Left ventricle myocardium inferior (tissue), 1 donor: ENCODE data around the gene KRTAP10-9. TPM values are rescaled to one million over a fixed set of nuclear protein-coding genes. Genes with fewer than 3 reads are reported as not detected.
"Not testable (repeated sequence)": the region's sequence is repeated elsewhere in the genome, so short reads cannot be mapped to it uniquely, and the experiment has no call there.

Experiments
- DNase-seq: peaks from one replicate; pipeline ENCODE4 v3.0.0-alpha.2; 2020
- H3K27ac ChIP-seq: fragments of 200-600 bp; replicated peaks from 2 replicates; pipeline ENCODE4 v1.8.0; 2021
- H3K27me3 ChIP-seq: fragments of 200-600 bp; 2 replicates; pipeline ENCODE4 v1.8.0; 2021; ENCODE audit warnings: low read depth
- H3K36me3 ChIP-seq: fragments of 200-600 bp; 2 replicates; pipeline ENCODE4 v1.8.0; 2021
- H3K4me1 ChIP-seq: fragments of 200-600 bp; 2 replicates; pipeline ENCODE4 v1.8.0; 2021
- H3K4me3 ChIP-seq: fragments of 200-600 bp; 2 replicates; pipeline ENCODE4 v1.8.0; 2021; ENCODE audit warnings: mild to moderate bottlenecking, moderate library complexity
- H3K9me3 ChIP-seq: fragments of 200-600 bp; replicated peaks from 2 replicates; pipeline ENCODE4 v1.8.0; 2021
- intact Hi-C: fragments of 100-400 bp; cut with micrococcal nuclease; formaldehyde crosslinking; loops from one replicate; pipeline ENCODE4 v1.11.0; 2022
- total RNA-seq: library from RNA; stranded (reverse); fragmentation: NEBNext Ultra II Directional; extraction: Animal tissue kit (Norgen Biotek cat#: 25700); gene quantifications from one replicate; pipeline ENCODE4 v1.2.1, GENCODE V29; 2021
- TF ChIP-seq, protein P1 (sequence below): fragments of 200-600 bp; IDR thresholded peaks from 2 replicates; pipeline ENCODE4 v1.8.0; 2021; ENCODE audit warnings: antibody characterized with exemption, mild to moderate bottlenecking, borderline replicate concordance
- donor health status: DM: no; HTN: yes; CAD: no; lungs with severe emphysema.

KRTAP10-9 gene
- total RNA-seq, 1 donor from 2014 or later: not detected

DNA sequence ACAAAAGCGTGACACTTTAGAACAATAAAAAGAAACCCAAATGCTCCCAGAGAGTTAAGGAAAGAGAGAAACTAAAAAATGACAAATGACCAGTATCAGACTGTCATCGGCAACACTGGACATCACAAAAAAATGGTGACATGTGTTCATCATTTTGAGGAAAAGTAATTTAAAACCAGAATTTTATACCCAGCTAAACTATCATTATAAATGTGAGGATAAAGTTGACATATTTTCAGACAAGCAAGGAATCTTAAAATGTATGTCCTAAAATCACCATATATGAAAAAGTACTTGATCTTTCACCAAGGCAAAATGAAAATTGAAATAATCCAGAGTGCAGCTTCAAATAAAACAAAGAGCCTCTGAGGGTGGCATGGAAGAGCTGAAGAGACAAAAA lies 18.0 kb downstream of the KRTAP10-9 start:
- intact Hi-C loops: no loop called here
- H3K27ac ChIP-seq: no peak overlapping the region
- no peaks in the 10 kb centered on the region for H3K4me1 ChIP-seq
- TF ChIP-seq, protein P1, sequence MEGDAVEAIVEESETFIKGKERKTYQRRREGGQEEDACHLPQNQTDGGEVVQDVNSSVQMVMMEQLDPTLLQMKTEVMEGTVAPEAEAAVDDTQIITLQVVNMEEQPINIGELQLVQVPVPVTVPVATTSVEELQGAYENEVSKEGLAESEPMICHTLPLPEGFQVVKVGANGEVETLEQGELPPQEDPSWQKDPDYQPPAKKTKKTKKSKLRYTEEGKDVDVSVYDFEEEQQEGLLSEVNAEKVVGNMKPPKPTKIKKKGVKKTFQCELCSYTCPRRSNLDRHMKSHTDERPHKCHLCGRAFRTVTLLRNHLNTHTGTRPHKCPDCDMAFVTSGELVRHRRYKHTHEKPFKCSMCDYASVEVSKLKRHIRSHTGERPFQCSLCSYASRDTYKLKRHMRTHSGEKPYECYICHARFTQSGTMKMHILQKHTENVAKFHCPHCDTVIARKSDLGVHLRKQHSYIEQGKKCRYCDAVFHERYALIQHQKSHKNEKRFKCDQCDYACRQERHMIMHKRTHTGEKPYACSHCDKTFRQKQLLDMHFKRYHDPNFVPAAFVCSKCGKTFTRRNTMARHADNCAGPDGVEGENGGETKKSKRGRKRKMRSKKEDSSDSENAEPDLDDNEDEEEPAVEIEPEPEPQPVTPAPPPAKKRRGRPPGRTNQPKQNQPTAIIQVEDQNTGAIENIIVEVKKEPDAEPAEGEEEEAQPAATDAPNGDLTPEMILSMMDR: no peak
- no peak for DNase-seq
- H3K4me3 ChIP-seq: no peak overlapping the region
- H3K27me3 ChIP-seq: peaks cover 22% of the 10 kb centered on the region
- peaks cover 40% of the 10 kb centered on the region for H3K9me3 ChIP-seq
- no peaks in the 10 kb centered on the region for H3K36me3 ChIP-seq

- H3K27ac ChIP-seq, DNase-seq, H3K36me3 ChIP-seq, H3K4me3 ChIP-seq, H3K4me1 ChIP-seq, intact Hi-C loops: not testable (repeated sequence)
- Histone ChIP-seq H3K9me3 (peaks cover 27% of the 10 kb centered on the region), H3K27me3 (peaks cover 22% of the 10 kb centered on the region)
These were observed 19.7 kb downstream of the KRTAP10-9 start, which contains the start of gene KRTAP10-11 for GRCh38 chr21:44646366-44647221. KRTAP10-11 (plus strand) TSS chr21:44646414; CDS start chr21:44646459, 45 bp downstream.

DNA sequence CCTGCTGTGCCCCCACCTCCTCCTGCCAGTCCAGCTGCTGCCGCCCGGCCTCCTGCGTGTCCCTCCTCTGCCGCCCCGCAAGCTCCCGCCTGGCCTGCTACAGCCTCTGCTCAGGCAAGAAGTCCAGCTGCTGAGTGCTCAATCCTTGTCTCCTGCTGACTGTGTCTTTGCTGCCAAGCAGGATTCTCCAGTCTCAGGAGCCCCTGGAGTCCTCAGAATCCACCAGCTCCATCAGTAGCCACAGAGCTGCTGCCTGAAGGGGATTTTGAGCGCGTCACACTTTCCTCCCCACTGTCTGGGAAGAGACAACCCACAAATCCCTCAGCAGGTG lies 20.3 kb downstream of the KRTAP10-9 start:
- peaks cover 22% of the 10 kb centered on the region for H3K27me3 ChIP-seq
- intact Hi-C loops: no loop called here

DNA sequence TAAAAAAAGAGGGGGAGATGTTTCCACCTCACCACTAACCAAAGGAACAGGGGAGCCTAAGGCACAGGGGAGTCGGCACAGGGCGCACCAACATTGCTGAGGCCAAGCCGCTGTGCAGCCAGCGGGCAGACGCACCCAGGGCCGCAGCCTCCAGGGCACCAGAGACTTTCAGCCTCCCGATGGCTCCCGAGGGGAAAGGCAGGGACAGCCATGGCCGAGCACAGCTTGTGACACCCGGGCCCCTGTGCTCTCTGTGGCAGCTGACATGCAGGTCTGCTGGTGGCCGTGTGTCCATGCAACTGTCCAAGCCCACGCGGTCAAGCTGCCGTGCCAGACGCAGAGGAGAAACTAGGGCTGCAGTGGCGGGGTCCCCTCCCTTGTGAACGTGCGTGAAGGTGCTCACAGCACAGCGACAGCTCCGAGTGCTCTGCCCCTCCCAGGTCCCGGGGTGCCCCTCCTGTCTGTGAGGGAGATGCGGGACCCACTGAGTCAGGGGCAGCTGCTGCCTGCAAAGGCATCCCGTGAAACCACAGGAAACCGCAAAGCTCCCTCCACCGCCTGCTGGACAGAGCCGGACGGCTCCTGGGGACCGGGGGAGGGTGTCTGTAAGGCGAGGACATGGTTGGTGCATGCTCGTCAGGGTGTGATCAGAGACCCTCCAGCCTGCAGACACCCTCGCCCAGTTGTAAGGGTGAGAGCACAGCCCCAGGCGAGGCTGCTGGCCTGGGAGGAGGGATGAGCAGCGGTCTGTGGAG lies 21.8 kb downstream of the KRTAP10-9 start:
- intact Hi-C loops: no loop called here
- H3K4me1 ChIP-seq: no peaks in the 10 kb centered on the region
- TF ChIP-seq, protein P1: no peak
- H3K27ac ChIP-seq: no peak overlapping the region
- H3K36me3 ChIP-seq: no peaks in the 10 kb centered on the region
- H3K9me3 ChIP-seq: peaks cover 20% of the 10 kb centered on the region
- H3K4me3 ChIP-seq: no peak overlapping the region
- no peak for DNase-seq
- peaks cover 22% of the 10 kb centered on the region for H3K27me3 ChIP-seq

More for the DNA sequence above, 20.3 kb downstream of the KRTAP10-9 start:
- Histone ChIP-seq H3K36me3 (no peaks in the 10 kb centered on the region), H3K27ac (no peak overlapping the region), H3K9me3 (peaks cover 24% of the 10 kb centered on the region), H3K4me3 (no peak overlapping the region), H3K4me1 (no peaks in the 10 kb centered on the region)
- TF ChIP-seq, protein P1: no peak
- no peak for DNase-seq

DNA sequence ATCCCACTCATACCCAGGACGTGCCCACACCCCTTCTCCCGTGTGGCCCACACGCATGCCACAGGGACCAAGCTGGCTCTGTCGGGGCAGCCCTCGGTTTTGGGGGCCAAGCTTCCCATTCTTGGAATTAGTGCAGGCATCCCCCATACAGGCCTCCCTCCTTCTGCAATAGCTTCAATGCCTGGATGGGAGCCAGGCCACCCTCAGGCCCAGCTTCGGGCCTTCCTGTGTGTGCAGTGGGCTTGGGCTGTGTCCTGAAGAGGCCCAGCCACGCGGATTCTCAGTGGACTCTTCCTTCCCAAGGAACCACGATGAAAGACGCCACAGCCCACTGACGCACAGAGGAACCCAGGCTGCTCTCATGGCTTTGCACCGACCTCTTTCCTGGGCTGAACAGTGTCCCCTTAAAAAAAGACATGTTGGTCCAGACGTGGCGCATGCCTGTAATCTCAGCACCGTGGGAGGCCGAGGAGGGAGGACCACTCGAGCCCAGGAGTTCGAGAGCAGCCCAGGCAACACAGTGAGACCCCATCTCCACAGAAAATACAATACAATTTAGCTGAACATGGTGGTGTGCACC lies 22.7 kb downstream of the KRTAP10-9 start:
- no peak for DNase-seq

More for the DNA sequence above, 22.7 kb downstream of the KRTAP10-9 start:
- Histone ChIP-seq H3K4me3 (no peak overlapping the region), H3K27ac (no peak overlapping the region), H3K27me3 (peaks cover 22% of the 10 kb centered on the region), H3K4me1 (no peaks in the 10 kb centered on the region), H3K9me3 (peaks cover 11% of the 10 kb centered on the region), H3K36me3 (no peaks in the 10 kb centered on the region)
- intact Hi-C loops: no loop called here
- TF ChIP-seq, protein P1: no peak
